Activated T-cell treated with anti-CD3 and anti-CD28 coated beads, Interleukin-2, amount 50 U/mL, for 72 hours (primary cell): ENCODE data around the gene EPHB2. TPM values are rescaled to one million over a fixed set of nuclear protein-coding genes. Genes with fewer than 3 reads are reported as not detected.

ENCODE experiments used
- ATAC-seq, 2 donors: fragments of 150-1000 bp; cut with Tn5 transposase; replicated peaks in 1 of 2; 2 replicates each; pipeline ENCODE4 v1.10.0; 2021; ENCODE audit warnings: moderate library complexity in 2 of 2, mild to moderate bottlenecking in 1 of 2
- DNase-seq, 2 donors: peaks; one replicate each; pipeline ENCODE4 v3.0.0; 2021 to 2022; ENCODE audit warnings: mixed read lengths in 1 of 2
- H3K27ac Mint-ChIP-seq: one replicate; pipeline ENCODE4 v1.8.0; 2022; ENCODE audit warnings: mild to moderate bottlenecking, moderate library complexity, mixed read lengths
- H3K27me3 Mint-ChIP-seq: one replicate; pipeline ENCODE4 v1.8.0; 2022; ENCODE audit warnings: low read depth, mixed read lengths
- H3K36me3 Mint-ChIP-seq, 2 donors: one replicate each; pipeline ENCODE4 v1.8.0; 2022; ENCODE audit warnings: mixed read lengths in 2 of 2, mild to moderate bottlenecking in 1 of 2; ENCODE audit not compliant: insufficient read depth in 2 of 2
- H3K4me1 Mint-ChIP-seq: one replicate; pipeline ENCODE4 v1.8.0; 2022; ENCODE audit warnings: low read depth, mixed read lengths
- H3K4me3 Mint-ChIP-seq, 2 donors: one replicate each; pipeline ENCODE4 v1.8.0; 2022; ENCODE audit warnings: mild to moderate bottlenecking in 2 of 2, mixed read lengths in 2 of 2, moderate library complexity in 2 of 2
- H3K9me3 Mint-ChIP-seq, 2 donors: one replicate each; pipeline ENCODE4 v1.8.0; 2022; ENCODE audit warnings: mixed read lengths in 2 of 2
- total RNA-seq, 2 donors: library from RNA; stranded (reverse); gene quantifications; one replicate each; pipeline ENCODE4 v1.2.3, GENCODE V29; 2022

EPHB2 gene
- total RNA-seq, 2 donors from 2014 or later: 0.22 TPM; not detected in 1

DNA sequence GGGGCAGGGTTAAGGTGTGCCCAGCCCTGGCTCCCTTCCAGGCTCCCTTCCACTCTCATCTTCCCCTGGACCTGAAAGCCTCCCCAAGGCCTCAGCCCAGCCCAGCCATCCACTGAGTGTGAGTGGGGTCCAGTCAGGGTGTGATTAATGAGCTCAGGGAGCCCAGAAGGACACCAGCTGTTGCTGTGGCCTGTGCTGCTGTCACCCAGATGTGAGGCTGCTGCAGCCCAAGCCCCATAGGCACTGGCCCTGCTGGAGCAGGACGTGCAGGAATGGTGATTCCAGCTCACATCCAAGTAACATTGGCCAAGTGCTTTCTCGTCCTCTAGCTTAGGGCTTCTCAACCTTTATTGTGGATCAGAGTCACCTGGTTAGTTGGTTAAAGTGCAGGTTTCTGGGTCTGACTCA lies 77.6 kb downstream of the EPHB2 start:
- DNase-seq (no peak), ATAC-seq (no peak)
- H3K27ac Mint-ChIP-seq: no peak overlapping the region
- no peak overlapping the region for H3K4me3 Mint-ChIP-seq
- H3K36me3 Mint-ChIP-seq: no peaks in the 10 kb centered on the region
- peaks cover 6% of the 10 kb centered on the region for H3K27me3 Mint-ChIP-seq
- H3K4me1 Mint-ChIP-seq: no peaks in the 10 kb centered on the region
- no peaks in the 10 kb centered on the region for H3K9me3 Mint-ChIP-seq

DNA sequence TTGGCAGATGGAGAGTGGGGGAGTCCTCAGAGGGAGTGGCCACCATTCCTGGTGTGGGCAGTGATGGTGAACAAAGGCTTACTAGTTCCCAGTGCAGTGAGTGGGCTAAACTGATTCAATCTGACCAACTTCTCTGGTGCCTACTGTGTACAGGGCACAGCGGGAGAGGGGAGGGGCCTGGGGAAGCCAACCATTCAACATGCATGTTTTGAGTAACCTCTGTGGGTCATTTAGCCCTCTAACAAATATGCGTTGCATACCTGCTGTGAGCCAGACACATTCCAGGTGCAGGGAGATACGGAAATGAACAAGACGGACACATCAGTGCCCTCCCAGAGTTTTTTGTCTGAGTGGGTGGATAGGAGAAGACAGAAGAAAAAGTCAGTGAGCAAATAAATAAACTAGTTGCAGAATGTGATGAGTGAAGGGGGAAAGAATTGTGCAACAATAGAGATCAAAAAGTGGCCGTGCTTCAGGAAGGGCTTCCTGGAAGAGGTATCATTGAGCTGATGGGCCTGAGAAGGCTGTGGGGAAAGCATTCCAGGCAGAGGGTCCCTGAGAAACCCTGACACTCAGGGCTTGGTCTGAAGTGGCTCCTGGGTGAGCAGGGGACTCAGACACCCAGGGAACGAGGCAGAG lies 78.8 kb downstream of the EPHB2 start:
- no peak for DNase-seq
- Mint-ChIP-seq H3K27ac (no peak overlapping the region), H3K27me3 (peaks cover 6% of the 10 kb centered on the region), H3K36me3 (no peaks in the 10 kb centered on the region), H3K4me1 (no peaks in the 10 kb centered on the region), H3K9me3 (no peaks in the 10 kb centered on the region), H3K4me3 (no peak overlapping the region)
- no peak for ATAC-seq

DNA sequence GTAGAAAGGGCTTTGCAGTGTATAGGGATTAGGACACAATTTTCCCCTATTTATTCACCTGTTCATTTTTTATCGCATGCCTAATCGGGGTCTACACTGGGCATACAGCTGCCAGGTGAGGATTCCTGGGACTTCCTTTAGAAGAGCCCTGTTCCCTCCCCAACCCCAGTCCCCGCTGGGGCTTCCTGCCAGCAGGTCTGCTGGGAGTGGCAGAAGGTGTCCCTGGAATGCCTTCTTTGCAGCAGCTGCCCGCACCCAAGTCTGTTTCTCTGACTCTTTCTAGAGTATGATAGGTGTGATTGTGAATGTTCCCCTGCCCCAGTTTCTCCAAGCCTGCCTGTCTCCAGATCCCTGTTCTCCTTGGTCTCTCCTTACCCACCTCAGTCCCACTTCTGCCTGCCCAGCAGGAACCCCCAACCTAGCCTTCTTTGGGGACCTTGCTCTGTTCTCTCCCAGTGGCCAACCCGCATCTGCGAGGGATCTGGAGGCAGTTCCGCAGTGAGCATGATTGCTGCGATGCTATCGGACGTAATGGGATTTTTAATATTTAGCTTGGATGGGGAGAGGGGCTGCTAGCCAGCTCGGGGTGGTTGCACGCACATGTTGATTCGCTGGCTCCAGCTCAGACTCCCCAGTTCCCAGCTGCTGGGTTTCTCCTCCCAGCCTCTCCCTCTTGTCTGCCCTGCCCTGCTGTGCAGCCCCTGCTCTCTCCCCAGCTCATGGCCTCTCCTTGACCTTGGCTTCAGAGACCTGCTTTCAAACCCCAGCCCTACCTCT lies 79.8 kb downstream of the EPHB2 start:
- DNase-seq (no peak), ATAC-seq (no peak)
- no peak overlapping the region for H3K27ac Mint-ChIP-seq
- H3K4me1 Mint-ChIP-seq: no peaks in the 10 kb centered on the region
- no peaks in the 10 kb centered on the region for H3K9me3 Mint-ChIP-seq
- H3K4me3 Mint-ChIP-seq: no peak overlapping the region
- peaks cover 6% of the 10 kb centered on the region for H3K27me3 Mint-ChIP-seq
- no peaks in the 10 kb centered on the region for H3K36me3 Mint-ChIP-seq

DNA sequence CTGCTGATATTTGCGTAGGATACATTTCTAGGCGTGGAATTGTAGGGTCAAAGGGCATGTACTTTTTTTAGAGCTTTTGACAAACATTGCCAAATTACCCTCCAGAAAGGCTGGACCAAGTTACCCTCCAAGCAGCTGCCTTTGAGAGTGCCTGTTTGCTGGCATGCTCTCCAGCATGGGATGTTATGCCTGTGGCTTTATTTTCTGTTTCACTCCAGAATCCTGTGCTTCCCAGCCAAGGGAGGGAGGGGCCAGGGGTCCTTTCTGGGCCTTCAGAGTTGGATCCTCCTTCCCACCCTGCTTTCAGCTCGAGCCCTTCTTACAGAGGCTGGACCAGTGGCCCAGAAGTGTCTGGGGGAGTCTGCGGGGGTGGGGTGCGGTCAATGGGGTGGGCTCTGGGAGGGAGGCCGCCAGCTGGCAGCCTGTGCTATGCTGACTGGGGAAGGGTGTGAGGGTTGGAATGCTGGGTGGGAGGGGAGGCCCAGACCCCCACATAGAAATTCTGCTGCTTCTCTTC lies 81.2 kb downstream of the EPHB2 start:
- no peak for ATAC-seq
- Mint-ChIP-seq H3K4me3 (no peak overlapping the region), H3K4me1 (no peaks in the 10 kb centered on the region), H3K9me3 (no peaks in the 10 kb centered on the region), H3K27me3 (peaks cover 6% of the 10 kb centered on the region), H3K27ac (no peak overlapping the region), H3K36me3 (no peaks in the 10 kb centered on the region)
- no peak for DNase-seq

DNA sequence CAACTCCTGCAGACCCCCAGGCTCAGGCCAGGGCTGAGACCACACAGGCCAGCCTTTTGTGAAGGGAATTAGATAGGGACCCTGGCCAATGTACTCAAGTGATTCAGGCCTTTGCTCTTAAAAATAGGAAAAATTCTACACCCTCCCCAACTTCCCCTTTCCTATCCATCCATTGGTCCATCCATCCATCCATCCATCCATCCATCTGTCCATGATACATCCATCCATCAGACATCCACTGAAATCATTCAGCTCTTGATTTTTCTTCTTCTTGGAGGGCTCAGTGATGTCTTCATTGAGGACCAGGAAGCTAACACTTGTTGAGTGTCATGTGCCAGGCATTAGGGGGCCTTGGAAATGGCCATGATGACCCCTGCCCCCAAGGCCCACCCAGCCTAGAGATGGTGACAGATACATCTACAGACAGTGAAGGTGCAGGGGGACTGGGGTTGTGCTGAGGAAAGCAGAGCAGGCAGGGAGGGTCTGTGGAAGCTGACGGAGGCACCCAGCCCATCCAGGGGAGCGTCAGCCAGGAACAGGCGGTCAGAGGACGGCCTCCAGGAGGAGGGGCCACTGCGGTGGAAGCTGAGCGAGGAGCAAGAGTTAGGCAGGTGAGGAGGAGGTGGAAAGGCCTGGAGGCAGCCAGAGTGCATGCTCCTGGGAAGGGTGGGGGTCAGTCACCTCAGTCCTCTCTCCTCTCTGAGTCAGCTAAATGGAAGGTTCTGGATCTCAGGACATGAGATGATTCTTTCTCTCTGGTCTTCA lies 81.9 kb downstream of the EPHB2 start:
- H3K9me3 Mint-ChIP-seq: no peaks in the 10 kb centered on the region
- DNase-seq (no peak), ATAC-seq (no peak)
- no peak overlapping the region for H3K27ac Mint-ChIP-seq
- no peaks in the 10 kb centered on the region for H3K36me3 Mint-ChIP-seq
- no peaks in the 10 kb centered on the region for H3K4me1 Mint-ChIP-seq
- H3K27me3 Mint-ChIP-seq: peaks cover 6% of the 10 kb centered on the region
- H3K4me3 Mint-ChIP-seq: no peak overlapping the region

DNA sequence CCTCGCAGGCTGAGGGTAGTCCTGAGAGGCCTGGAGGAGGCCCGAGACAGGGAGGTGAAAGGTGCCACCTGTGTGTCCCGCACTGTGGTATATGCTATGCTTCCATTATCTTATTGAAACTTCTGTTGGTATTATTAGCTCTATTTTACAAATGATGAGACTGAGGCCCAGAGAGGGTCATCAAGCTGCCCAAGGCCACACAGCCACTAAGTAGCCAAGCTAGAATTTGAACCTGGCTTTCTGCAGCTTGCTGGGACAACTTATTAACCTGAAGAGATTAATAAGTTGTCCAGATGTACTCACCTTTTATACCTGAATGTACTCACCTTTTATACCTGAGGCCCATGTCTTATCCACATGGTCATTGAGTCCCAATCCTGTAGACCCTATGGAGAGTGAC lies 83.0 kb downstream of the EPHB2 start:
- H3K4me3 Mint-ChIP-seq: no peak overlapping the region
- H3K9me3 Mint-ChIP-seq: no peaks in the 10 kb centered on the region
- no peak overlapping the region for H3K27ac Mint-ChIP-seq
- no peak for DNase-seq
- H3K4me1 Mint-ChIP-seq: no peaks in the 10 kb centered on the region
- peaks cover 6% of the 10 kb centered on the region for H3K27me3 Mint-ChIP-seq
- no peak for ATAC-seq
- no peaks in the 10 kb centered on the region for H3K36me3 Mint-ChIP-seq

DNA sequence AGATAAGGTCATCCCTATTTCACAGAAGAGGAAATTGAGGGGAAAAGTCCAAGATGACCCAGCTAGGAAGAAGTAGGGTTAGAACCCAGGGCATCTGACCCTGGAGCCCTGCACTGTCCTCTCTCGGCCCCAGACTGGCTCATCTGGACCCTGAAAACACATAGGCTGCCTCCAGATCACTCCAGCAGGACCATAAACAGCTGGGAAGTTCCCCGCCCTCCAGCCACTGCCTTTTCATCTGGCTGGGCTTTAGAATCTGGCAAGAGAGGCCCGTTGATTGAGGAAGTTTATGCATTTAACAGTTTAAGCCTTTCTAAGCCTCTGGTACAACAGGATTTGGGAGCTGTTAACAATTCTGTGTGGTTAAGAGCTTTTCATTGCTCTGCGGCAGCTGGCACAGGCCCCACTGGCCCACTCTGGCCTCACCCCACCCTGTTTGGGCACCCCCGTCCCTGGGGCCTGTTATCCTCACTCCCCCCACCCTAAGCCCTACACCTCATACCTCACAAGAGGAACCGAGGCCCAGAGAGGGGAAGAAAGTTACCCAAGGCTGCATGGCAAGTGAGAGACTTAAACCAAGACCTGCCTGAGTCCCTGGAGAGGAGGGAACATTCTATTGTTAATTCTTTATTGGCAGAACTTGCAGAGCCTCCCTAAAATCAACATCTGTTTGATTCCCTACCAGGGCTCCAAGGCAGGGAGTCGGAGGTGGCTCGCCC lies 84.2 kb downstream of the EPHB2 start:
- DNase-seq: no peak
- Mint-ChIP-seq H3K27me3 (no peaks in the 10 kb centered on the region), H3K4me3 (no peak overlapping the region), H3K27ac (no peak overlapping the region), H3K4me1 (no peaks in the 10 kb centered on the region), H3K36me3 (no peaks in the 10 kb centered on the region), H3K9me3 (no peaks in the 10 kb centered on the region)
- ATAC-seq: no peak

DNA sequence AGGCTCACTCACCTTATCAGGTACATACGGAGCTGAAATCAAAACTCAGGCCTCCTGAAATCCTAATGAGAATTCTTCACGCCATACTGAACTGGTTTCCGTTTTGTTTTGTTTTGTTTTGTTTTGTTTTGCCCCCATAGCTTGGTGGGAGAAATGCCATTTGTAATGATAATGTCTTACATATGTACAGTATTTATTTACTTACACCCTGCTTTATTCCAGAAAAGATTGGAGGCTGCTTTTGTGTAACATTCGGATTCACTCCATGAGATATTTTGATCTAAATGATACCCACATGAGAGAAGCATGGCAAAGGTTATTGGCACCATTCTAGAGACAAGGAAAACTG lies 84.7 kb downstream of the EPHB2 start:
- ATAC-seq: no peak
- no peak overlapping the region for H3K4me3 Mint-ChIP-seq
- no peaks in the 10 kb centered on the region for H3K36me3 Mint-ChIP-seq
- DNase-seq: no peak
- no peak overlapping the region for H3K27ac Mint-ChIP-seq
- H3K27me3 Mint-ChIP-seq: no peaks in the 10 kb centered on the region
- H3K9me3 Mint-ChIP-seq: no peaks in the 10 kb centered on the region
- no peaks in the 10 kb centered on the region for H3K4me1 Mint-ChIP-seq

DNA sequence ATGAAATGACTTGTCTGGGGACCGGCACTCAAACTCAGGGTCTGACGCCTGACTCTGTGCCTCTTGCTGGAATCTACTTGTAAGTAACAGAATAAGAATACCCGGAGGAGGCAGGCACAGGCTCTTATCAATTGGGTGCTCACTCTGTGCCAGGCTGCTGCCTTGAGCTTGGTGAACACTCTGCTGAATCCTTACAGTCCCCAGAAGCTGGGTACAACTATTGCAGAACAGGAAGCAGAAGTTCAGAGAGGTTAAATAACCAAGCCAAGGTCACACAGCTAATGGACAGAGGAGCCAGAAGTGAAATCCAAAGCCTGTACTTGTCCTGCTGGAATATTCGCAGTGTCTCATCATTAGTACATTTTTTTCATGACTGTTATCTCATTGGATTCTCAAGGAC lies 86.0 kb downstream of the EPHB2 start:
- DNase-seq (no peak), ATAC-seq (no peak)
- Mint-ChIP-seq H3K27ac (no peak overlapping the region), H3K36me3 (no peaks in the 10 kb centered on the region), H3K9me3 (no peaks in the 10 kb centered on the region), H3K27me3 (no peaks in the 10 kb centered on the region), H3K4me1 (no peaks in the 10 kb centered on the region), H3K4me3 (no peak overlapping the region)

DNA sequence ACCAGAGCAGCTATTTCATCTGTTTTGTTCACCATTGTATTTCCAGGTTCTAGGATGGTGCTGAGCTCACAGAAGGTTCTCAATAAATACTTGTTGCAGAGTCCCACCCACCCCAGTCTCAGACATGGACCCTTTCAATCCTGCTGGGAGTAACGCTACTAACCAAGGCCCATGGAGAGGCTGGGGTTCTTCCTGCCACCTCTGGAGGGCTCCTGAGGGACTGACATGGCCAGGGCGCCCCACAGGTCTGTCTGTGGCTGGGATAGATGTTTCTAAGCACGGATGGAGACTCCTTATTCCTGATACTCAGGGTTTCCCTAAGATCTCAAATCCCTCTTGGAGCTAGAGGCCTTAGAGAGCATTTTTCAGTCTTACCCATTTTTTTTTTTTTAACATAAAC lies 87.4 kb downstream of the EPHB2 start:
- DNase-seq: no peak
- H3K4me3 Mint-ChIP-seq: no peak overlapping the region
- no peaks in the 10 kb centered on the region for H3K27me3 Mint-ChIP-seq
- H3K4me1 Mint-ChIP-seq: no peaks in the 10 kb centered on the region
- no peak overlapping the region for H3K27ac Mint-ChIP-seq
- ATAC-seq: no peak
- no peaks in the 10 kb centered on the region for H3K36me3 Mint-ChIP-seq
- no peaks in the 10 kb centered on the region for H3K9me3 Mint-ChIP-seq

DNA sequence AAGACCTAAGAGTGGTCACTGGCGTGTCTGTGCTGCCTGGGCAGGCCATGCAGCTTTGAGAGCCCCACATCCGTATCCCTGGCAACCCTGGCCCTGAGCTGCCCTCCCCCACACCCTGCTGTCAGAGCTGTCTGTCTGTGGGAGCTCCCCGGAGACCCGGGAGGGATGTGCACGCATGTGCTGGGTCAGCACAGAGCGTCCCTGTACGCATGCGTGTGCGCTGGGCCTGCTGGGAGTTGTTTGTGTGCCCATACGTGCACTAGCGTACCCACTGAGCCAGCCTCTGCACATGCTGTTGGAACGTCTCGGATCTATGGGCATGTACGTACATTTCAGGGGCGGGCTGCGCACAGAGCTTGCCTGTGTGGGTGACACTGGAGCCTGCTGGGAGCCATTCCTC lies 89.3 kb downstream of the EPHB2 start:
- no peaks in the 10 kb centered on the region for H3K27me3 Mint-ChIP-seq
- no peaks in the 10 kb centered on the region for H3K9me3 Mint-ChIP-seq
- ATAC-seq: no peak
- H3K4me1 Mint-ChIP-seq: no peaks in the 10 kb centered on the region
- H3K36me3 Mint-ChIP-seq: no peaks in the 10 kb centered on the region
- no peak overlapping the region for H3K4me3 Mint-ChIP-seq
- no peak for DNase-seq
- H3K27ac Mint-ChIP-seq: no peak overlapping the region

DNA sequence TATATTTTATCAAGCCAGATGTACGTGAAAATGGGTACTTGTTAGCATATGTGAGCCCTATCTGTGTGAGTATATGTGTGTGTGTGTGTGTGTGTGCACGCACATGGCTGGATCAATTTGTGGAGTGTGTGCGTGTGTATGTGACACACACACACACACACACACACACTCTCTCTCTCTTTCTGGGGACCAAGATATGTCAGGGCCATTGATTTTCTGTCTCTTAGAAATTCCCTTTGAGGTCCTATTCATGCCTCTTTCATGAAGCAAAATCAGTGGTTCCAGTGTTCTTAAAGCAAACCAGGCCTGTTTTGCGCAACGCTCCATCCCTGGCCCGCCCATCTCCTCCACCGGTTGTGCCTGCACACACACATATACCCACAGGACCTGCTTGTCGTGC lies 90.0 kb downstream of the EPHB2 start:
- H3K4me3 Mint-ChIP-seq: no peak overlapping the region
- H3K27me3 Mint-ChIP-seq: no peaks in the 10 kb centered on the region
- H3K27ac Mint-ChIP-seq: no peak overlapping the region
- DNase-seq (no peak), ATAC-seq (no peak)
- no peaks in the 10 kb centered on the region for H3K36me3 Mint-ChIP-seq
- no peaks in the 10 kb centered on the region for H3K9me3 Mint-ChIP-seq
- no peaks in the 10 kb centered on the region for H3K4me1 Mint-ChIP-seq

DNA sequence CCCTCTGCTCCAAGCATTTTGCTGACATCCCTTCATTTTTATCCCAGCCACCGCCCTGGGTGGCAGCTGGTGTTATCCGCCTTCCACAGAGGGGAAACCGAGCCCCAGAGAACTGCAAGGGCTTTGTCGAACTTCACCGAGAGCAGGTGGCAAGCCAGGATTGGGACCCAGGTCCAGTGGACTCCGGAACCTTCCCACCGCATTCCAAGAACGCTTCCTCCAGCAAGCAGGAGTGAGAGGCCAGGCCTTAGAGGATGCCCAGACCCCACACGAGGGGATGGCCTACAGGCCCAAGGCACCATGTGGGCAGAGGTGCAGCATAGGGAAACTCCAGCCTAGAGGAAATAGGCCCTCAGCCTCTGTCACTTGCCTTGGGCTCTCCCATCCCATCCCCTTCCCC lies 90.7 kb downstream of the EPHB2 start:
- no peak overlapping the region for H3K4me3 Mint-ChIP-seq
- no peaks in the 10 kb centered on the region for H3K27me3 Mint-ChIP-seq
- H3K9me3 Mint-ChIP-seq: no peaks in the 10 kb centered on the region
- H3K4me1 Mint-ChIP-seq: no peaks in the 10 kb centered on the region
- no peak overlapping the region for H3K27ac Mint-ChIP-seq
- H3K36me3 Mint-ChIP-seq: no peaks in the 10 kb centered on the region
- ATAC-seq: no peak
- DNase-seq: no peak
